OCI-LY7 (cell line): ENCODE measurements around the gene FYN.

ENCODE experiments used
- EZH2phosphoT487 ChIP-seq: fragments of 200-600 bp; sonication (generic); IDR thresholded peaks from 2 replicates; pipeline ENCODE4 v1.6.1; 2018; ENCODE audit warnings: low read depth, borderline replicate concordance, mild to moderate bottlenecking, mixed run types, antibody characterized with exemption, low read length, moderate library complexity, mixed read lengths
- TF ChIP-seq, protein P1 (sequence below): fragments of 200-600 bp; sonication (generic); conservative IDR thresholded peaks from 2 replicates; pipeline ENCODE4 v1.5.1; 2014; ENCODE audit warnings: mild to moderate bottlenecking, antibody characterized with exemption, low read length, moderate library complexity, mixed read lengths

DNA sequence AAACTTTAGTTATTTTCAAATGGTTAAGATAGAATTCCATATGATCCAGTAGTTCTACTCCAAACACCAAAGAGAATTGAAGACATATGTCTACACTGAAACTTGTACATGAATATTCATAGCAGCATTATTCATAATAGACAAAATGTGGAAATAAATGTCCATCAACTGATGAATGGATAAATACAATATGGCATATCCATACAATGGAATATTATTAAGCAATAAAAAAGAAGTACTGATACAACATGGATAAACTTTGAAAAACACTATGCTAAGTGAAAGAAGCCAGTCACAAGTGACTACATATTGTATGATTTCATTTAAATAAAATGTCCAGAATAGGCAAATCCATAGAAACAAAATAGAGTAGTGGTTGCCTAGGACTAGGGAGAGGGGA, 234.0 kb downstream of the FYN start:
- TF ChIP-seq, protein P1, sequence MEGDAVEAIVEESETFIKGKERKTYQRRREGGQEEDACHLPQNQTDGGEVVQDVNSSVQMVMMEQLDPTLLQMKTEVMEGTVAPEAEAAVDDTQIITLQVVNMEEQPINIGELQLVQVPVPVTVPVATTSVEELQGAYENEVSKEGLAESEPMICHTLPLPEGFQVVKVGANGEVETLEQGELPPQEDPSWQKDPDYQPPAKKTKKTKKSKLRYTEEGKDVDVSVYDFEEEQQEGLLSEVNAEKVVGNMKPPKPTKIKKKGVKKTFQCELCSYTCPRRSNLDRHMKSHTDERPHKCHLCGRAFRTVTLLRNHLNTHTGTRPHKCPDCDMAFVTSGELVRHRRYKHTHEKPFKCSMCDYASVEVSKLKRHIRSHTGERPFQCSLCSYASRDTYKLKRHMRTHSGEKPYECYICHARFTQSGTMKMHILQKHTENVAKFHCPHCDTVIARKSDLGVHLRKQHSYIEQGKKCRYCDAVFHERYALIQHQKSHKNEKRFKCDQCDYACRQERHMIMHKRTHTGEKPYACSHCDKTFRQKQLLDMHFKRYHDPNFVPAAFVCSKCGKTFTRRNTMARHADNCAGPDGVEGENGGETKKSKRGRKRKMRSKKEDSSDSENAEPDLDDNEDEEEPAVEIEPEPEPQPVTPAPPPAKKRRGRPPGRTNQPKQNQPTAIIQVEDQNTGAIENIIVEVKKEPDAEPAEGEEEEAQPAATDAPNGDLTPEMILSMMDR, result no peak
- no peak for TF ChIP-seq EZH2phosphoT487
